B cell (primary cell): ENCODE results near the gene PITRM1.

Experiments
- CTCF ChIP-seq: fragments of 200-600 bp; IDR thresholded peaks from one replicate; pipeline ENCODE4 v1.8.0; 2022; ENCODE audit warnings: antibody characterized with exemption, mild to moderate bottlenecking
- EZH2 ChIP-seq: IDR thresholded peaks from 2 replicates; pipeline ENCODE4 v1.6.1; 2012; ENCODE audit warnings: borderline replicate concordance, low read depth, mild to moderate bottlenecking, moderate library complexity, low read length; ENCODE audit not compliant: insufficient read depth, poor library complexity, severe bottlenecking

GRCh38 chr10:3103646-3104045 is 68.9 kb downstream of the PITRM1 start:
- TF ChIP-seq CTCF (no peak), EZH2 (no peak)
